GM18868 (cell line): Measurements from ENCODE around the gene CNNM3.
"Not testable (repeated sequence)": the region's sequence is repeated elsewhere in the genome, so short reads cannot be mapped to it uniquely, and the experiment has no call there.

Experiments
- ATAC-seq: cut with Tn5 transposase; IDR thresholded peaks from one replicate; pipeline ENCODE4 v1.9.1; 2021; ENCODE audit warnings: mild to moderate bottlenecking, moderate library complexity; ENCODE audit not compliant: unreplicated experiment

The CNNM3 gene

DNA sequence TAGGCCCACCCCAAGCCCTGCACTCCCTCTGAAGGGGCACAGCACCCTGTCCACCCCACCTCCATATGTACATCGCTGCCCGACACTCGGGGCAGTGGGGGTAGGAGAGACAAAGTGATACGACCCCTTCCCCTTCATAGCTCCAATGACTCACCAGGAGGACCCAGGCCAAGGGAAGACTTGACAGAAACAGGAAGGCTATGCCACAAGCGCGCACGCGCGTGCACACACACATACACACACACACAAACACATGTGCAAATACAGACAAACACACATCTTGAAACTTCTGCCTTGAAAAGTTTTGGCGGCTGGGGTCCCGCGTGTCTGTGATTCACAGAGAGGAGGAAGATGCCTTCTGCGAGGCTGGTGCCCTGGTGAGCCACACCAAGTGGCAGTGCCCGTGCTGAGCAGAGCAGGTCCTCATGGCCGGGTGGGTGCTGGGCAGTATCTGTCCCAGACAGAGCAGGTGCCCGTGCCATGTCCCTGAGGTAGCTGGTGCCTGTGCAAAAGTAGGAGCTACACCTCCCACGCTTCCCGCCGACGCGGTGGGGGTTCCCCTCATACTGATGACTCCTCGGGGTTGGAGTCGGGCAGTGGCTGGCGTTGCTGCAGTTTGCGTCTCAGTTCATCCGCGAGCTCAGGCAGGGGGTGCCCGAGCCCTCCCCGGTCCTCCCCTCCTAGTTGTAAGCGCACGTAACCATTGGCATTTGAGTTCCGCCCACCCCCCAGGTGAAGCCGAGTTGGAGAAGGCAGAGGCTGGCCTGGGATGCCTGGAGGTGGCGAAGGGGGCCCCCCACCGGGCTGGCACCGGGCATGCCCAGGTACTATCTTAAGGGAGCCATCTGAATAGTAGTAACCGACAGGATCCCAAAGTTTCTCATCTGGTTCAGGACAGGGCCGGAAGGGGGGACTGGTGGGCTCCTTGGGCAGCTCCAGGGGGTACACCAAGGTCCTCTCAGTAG, 44.3 kb downstream of the CNNM3 start:
- ATAC-seq, result no peak

DNA sequence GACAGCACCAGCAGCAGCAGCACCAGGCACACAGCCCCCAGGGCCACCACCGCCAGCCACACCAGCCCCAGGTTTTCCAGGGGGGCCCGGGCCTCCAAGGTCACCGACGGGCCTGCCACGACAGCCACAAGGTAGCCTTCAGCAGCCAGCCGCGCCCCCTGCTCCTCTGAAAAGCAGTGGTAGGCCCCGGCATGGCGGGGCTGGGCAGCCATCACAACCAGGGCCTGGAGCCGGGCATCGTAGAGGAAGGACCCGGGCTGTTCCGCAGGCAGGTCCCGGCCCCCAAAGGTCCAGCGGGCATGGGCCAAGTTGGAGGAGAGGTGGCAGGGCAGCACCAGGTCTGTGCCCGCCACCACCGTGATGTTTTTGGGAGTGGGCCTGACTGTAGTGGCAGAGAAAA, 45.0 kb downstream of the CNNM3 start:
- no peak for ATAC-seq

DNA sequence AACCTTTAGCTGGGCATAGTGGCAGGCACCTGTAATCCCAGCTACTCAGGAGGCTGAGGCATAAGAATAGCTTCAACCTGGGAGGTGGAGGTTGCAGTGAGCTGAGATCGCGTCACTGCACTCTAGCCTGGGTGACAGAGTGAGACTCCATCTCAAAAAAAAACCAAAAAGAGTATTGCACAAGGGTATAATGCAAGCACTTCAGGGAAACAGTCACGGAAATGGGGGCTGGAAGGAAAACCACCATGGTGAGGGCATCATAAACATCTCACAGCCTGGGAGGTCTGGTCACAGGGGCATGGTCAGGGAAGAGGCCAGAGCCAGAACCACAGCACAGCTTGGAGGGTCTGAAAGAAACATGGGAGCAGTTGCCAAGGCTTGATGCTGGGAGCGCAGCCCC, 47.0 kb downstream of the CNNM3 start:
- not testable (repeated sequence) for ATAC-seq

DNA sequence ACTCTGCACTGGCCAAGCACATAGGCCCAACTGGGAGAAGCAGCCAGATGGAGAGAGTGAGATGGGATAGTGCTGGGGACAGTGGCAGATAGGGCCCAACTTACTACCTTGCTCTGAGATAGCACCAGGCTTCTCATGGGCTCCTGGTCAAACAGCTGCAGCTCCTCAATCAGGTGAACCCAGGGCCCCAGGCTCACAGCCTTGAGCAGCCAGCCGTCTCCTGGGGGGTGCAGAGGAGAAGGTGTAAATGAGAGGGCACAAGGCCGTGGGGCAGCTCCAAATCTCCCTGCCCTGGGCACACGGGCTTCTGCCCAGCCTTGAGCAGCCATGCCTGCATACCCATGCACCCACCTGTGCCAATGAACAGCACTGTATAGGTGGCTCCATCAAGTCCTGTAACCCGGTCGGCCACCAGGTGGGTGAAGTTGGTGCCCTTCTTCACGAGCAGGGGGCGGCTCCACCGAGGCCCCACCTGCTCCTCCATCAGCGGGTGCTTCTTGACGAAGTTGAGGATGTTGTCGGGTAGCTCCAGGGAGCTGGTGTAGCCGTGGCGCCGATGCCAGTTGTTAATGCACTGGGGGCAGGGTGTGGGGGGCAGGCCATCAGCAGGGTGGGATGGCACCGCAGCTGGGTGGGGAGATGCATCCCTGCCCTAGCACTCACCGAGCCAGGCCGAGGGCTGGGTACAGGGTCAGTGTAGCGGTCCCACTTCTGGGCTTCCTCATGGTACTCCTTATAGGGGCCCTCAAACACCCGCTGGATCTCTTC, 47.7 kb downstream of the CNNM3 start:
- no peak for ATAC-seq

DNA sequence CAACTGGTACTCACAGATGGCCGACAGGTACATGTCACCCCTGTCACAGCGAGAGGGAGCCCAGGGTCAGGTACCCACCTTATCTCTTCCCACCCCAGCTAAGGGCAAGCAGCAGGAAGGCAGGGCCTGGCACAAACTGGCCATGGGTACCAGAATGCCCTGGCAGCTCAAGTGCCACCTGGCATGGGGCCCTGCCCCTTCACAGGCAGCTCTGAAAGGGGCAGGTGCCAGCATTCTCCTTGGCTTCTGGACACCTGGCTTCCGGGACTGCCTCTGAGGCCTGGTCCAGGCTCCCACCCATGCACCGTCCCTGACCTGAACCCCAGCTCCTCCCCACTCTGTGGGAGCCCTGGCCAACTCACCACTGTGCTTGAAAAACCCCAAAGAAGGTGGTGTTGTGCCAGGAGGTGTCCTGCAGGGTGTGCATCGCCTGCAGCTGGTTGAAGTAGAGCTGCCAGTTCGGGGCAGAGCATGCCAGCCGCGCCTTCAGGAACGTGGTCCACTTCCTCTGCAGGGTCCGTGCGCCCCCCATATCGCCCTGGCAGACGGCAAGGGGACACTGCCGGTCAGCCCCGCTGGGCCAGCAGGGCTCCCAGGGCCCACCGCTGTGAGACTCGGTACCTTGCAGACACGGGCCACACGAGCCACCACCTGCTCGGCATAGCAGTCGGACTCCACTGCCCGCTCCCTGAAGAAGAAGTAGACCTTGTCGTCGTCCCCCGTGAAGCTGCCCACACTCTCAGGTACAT, 48.4 kb downstream of the CNNM3 start:
- ATAC-seq, result no peak

DNA sequence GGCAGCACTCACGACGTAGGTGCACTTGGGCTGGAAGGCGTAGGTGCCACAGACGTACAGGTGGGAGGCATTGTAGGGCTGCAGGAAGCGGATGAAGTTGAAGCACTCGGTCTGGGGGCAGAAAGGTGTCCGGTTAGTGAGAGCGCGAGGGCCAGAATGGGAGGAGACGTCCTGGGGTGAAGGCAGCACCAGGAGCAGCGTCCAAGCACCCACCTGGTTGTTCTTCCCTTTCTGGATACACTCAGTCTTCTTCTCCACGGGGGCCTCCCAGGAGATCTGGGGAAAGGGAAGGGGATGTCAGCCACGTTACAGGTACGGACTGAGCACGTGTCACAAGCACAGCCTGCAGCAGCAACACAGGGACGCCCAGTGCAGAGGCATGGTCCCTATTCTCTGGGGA, 49.6 kb downstream of the CNNM3 start:
- no peak for ATAC-seq

DNA sequence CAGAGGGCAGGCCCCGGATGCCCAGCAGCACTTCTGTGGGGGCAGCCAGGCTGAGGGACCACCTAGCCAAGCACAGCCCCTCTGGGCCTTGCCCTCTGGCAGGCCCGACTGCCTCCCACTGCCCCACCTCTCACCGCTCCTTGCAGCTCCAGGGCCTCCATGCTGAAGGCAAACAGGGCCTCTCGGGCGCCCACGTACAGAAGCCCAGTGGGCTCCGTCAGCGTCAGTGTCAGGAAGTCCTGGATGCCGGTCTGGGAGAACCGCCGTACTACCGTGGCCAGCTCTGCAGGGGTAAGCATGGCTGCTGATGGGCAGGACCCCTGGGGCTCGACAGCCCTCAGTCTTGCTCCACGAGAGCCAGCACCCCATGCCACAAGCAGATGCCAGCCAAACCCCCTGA, 50.1 kb downstream of the CNNM3 start:
- ATAC-seq, result no peak

DNA sequence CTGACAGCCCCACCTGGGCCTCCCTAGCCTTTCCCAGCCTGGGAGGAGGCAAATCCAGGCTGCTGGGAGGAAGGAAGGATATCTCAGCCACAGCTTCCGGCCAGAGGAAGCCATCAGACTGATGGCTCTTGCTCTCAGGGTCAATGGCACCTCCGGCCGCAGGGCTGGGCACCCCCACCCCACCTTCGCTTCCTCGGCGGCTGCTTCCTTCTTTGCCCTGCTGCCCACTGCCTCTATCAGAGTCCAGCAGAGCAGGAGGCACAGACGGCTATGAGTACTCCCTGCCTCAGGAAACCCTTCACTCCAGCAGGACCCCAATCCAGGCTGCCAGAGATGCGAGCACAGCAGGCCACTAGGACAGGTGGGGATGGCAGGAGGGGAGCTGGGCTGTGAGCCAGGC, 50.5 kb downstream of the CNNM3 start:
- no peak for ATAC-seq

DNA sequence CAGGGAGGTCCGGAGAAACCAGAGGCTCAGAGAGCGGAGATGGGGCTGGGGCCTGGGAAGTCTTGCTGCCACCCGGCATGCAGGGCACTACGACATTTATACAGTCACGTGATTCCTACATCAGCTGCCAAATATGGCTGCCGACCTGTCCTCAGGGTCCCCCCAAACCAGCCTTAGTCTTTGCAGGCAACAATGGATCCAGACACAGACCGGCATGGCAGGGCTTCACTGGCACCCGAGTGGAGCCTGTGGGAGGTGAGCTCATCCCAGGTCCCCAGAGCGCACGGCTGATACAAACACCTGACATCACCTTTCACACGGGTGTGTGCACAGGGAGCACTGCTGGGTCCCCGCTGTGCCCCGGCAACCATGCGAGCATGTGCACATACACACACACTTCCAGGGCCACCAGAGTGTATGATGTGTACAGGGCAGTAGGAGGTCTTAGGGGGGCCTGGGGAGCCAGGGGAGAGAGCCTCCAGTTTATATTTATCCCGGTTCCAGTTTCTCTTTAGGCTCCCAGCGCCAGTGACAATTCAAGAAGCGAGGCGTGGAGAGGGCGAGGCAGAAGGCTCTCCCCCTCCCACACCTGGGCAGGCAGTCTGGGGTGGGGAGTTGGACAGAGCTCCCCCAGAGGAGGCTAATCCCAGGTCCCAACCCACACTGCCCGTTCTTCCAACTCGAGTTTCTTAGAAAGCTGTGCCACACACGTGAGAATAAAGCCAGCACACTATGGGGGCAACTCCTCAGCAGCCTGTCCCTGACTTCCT, 51.1 kb downstream of the CNNM3 start:
- ATAC-seq, result no peak

DNA sequence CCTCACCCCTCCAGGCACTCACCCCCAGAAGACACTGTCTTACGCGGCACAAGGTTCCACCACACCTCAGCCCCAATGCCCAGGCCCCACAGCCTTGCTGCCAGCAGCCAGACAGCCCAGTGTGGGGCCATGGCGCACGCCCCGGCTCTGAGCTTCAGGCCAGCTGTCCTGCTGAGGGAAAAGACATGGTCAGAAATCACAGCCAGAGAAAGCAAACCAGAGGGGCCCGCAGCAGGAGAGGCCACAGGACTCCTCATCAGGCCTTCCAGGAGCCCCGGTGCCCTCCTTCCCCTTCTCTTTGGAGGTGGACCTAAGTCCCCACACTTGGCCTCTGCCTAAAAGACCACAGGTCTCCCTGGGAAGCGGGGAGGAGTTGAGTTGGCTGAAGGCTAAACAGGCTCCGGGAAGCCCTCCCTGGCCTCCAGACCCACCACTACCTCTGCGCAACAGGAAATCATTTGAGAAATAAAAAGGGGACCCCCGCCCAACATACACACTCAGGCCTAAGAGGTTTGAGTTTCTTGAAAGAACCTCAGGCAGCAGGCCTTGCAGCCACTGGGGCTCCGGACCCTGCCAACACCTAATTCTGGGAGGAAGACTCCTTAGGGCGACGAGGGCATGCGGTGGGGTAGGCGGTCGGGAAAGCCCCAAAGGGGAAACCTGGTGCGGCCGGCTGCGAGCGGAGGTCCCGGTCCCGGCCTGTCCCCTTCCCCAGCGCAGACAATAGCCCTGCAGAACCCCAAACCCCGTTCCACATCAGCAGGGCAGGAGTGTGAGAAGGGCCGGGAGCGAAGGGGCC, 51.9 kb downstream of the CNNM3 start:
- peak; percentile 21 for ATAC-seq

DNA sequence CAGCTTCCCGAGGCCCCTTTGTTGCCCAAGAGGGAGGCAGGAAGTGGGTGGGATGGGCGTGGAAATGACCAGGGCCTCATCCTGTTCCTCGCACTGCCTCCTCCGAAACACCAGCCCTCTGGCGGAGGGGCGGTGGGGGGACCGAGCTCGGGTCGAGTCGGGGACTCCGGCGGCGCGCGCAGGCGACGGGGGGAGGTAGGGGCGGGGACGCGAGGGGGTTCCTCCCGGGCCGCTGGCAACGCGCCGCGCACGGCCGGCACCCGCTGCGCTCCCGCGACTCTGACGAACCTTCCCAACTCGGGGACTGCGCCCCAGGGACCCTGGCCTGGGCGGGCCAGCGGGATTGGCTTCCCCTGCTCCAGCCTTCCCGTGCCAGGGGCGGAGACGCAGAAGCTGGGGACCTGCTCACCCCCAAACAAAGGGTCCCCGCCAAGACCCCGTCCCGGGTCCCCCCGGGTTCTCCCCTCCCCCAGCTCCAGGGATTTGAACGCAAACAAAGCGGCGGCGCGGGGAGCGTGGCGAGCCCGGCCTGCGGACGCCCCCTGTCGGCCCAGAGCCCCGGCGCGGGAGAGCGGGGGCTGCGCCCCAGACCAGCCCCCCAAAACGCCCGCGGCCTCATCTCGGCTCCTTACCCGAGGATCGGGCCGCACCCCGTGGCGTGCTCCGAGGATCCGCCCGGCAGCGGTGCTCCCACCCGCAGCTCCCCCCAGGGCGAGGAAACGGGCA, 52.6 kb downstream of the CNNM3 start:
- peak; percentile 40 for ATAC-seq

DNA sequence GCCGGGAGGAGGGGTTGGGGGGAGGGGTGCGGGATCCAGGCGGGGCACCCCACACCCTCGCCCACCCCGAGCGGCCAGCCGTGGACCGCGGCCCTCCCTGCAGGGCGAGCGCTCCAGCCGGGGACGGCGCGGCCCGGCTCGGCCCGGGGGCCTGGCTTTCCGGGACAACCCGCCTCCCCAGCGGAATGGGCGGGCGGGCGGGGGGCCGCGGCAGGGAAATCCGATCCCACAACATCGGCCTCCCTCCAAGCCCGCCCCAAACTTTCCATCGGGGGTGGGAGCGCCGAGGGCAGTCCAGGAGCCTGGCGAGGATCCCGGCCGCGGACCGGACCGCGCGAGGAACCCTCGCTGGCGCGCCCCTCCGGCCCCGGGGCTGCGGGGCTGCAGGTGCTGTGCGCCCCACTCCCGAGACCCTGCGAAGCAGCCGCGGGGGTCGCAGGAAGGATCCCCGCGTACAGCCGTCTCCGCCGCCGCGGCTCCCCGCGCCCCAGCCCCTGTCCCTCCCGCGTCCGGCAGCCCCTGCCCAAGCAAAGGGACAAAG, 53.3 kb downstream of the CNNM3 start:
- peak; percentile 9 for ATAC-seq

DNA sequence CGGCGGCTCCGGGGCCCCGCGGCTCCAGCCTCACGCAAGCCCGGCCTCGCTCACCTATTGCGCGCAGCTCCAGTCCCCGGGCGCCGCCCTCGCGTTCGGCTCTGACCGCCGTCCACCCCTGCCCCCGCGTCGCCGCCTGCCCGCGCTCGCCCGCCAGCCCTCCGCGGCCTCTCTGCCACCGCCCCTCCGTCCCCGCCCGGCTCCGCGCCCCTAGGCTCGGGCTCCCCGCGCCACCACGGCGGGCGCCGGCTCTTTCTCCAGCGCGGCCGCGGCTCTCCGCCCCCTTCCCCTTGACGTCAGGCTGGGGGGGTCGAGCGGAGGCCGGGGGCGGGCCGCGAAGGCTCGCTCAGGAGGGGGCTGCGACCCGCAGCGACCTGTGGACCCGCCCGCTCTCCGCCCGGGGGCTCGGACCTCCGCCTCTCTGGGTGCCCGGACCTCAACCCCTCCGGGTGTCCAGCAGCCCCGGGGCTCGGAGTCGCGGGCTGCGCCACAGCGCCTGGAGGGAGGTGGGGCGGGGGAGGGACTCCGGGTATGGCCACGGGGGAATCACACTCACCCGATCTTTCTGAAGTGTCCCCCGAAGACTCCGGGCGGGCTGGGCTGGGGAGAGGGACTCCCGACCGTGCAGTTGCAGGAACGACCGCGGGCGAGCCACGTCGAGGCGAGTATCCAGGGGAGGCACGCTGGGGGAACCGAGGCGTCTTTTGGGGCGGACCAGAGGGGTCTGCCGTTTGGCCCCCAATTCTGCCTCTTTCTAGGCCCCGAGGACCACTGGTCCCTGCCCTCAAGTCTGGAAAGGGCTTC, 54.0 kb downstream of the CNNM3 start, which contains the start of gene SEMA4C:
SEMA4C (minus strand) TSS at position 259 of the 804 bp plus-strand sequence. CDS start 2,194 bp downstream, outside the sequence.
- no peak for ATAC-seq

DNA sequence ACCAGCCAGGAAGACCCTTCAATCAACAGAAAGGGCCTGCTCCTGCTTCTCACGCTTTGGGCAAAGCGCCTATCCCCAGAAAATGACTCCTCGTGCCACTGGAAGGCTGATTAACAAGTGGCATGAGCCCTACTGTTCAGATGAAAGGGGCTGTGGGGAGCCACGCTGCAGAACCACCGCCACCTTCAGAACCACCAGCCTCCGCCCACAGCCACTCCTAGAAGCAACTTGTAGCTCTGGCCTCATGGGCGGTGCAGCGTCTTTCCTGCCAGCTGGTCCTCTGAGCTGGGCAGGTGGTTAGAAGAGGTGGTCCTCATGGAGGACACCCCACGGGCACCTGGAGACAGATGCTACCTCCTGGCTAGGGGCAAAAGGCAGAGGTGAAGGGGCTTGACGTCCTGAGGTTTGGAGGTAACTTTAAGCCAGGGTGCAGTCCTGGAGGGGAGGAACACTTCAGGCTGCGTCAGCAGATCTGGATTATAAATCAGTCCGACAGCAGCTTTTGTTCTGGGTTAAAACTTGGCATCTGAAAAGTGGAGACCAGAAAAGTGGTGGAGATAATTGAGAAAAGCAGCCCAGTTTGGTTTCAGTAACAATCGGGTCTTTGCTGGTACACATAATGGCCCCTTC, 54.7 kb downstream of the CNNM3 start:
- no peak for ATAC-seq

DNA sequence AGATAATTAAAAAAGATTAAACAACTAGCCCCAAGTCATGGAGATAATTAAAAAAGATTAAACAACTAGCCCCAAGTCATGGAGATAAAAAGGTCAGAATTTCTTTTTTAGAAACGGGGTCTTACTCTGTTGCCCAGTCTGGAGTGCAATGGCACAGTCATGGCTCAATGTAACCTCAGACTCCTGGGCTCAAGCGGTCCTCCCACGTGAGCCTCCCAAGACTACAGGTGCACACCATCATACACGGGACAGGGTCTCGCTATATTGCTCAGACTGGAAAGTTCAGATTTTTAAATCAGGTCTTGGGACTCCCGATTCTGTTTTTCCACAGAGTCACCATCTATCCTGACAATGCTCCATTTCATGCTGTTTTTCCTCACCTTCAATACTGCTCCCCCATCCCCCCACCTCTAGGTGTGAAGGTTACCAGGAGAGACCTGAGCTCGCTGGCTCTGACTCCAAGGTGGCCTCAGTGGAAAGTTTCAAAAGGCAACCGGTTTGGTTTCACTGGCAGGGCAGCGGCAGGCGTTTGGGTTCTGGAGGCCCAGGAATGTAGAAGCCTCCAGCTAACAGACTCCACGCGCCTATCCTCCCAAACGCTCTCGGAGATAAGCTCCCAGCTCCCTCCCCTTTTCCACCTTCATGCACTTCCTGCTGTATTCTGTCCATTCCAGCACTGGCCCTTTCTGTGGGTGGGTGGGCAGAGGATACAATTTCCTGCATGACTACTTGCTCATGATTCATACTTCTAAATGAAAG, 56.7 kb downstream of the CNNM3 start:
- no peak for ATAC-seq

DNA sequence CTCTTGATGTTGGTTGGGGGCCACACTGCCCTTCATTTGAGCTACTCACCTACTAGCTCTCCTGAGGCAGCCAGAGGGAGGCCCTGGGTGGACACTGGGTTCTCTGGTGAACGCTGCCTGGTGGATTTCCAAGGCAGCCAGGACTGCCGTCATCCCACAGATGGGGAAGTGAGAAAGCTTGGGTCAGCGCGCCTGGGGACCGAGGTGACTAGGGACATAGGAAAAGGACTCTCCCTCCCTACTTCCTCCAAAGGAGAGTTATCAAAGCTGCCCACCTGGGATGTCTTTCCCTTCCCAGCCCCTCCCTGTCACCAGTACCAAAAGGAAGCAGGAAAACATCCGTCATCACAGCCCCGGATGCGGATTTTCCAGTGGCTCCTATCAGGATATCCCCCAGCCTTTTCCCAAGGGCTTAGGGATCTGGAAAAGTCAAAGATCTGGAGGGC, 57.6 kb downstream of the CNNM3 start:
- ATAC-seq, result no peak
